ENCODE results near the gene PLA2R1. TPM values are rescaled to one million over a fixed set of nuclear protein-coding genes. Genes with fewer than 3 reads are reported as not detected.

The PLA2R1 gene
- total RNA-seq, 1 experiment from 2014 or later = 5.7 TPM

- intact Hi-C loops (cut with micrococcal nuclease; ENCODE audit: unreplicated experiment) = no loop called here
- BruUV-seq (replicated peaks) = no TSS peak
- H3K4me1 ChIP-seq (ENCODE audit: control insufficient read depth, insufficient read depth, low read length) = no peaks in the 10 kb centered on the region
- H3K4me3 ChIP-seq (ENCODE audit: low read depth in 2 of 2, low read length in 2 of 2) = no peak overlapping the region
- no peaks in the 10 kb centered on the region for H3K9me3 ChIP-seq (ENCODE audit: control insufficient read depth, insufficient read depth, low read depth, low read length)
- ATAC-seq = no peak
- no peaks in the 10 kb centered on the region; the same call in 1 of the 2 replicates for H3K27me3 ChIP-seq (ENCODE audit: control insufficient read depth, insufficient read depth, low read length)
- POLR2A ChIA-PET = no interaction called here
- in situ Hi-C loops (cut with HindIII; ENCODE audit: low pct_unique_long_range_greater_than_20kb, low sequenced_read_pairs) = no loop called here
- TF ChIP-seq CTCF (IDR thresholded peaks at IDR 0.05) (no peak), SIN3A (IDR thresholded peaks at IDR 0.05; ENCODE audit: borderline replicate concordance, insufficient read depth, low read depth, low read length) (no peak), POLR2AphosphoS5 (IDR thresholded peaks at IDR 0.05; ENCODE audit: low read depth, low read length) (no peak), TCF7L2 (IDR thresholded peaks at IDR 0.05; ENCODE audit: low read depth, low read length) (no peak), REST (IDR thresholded peaks at IDR 0.05; ENCODE audit: insufficient read depth in 1 of 2, low read depth in 2 of 2, low read length in 1 of 2) (no peak)
- no peak for DNase-seq (ENCODE audit: low read depth, low spot score)
- no peak overlapping the region for H3K27ac ChIP-seq (ENCODE audit: low read length)
- H3K36me3 ChIP-seq (ENCODE audit: control insufficient read depth, insufficient read depth, low read length) = no peaks in the 10 kb centered on the region
- CTCF ChIA-PET = no interaction called here
Observed at GRCh38 chr2:160015746-160016145, 46.7 kb downstream of the PLA2R1 start.

GRCh38 chr2:160014227-160014626 is 48.2 kb downstream of the PLA2R1 start:
- POLR2A ChIA-PET = interaction anchor here (0.7 kb wide), 1 partner anchor 40 kb away, joined by 3 read pairs; no protein-coding TSS in a partner anchor
- Histone ChIP-seq H3K4me3 (ENCODE audit: low read depth in 2 of 2, low read length in 2 of 2) (no peak overlapping the region), H3K36me3 (ENCODE audit: control insufficient read depth, insufficient read depth, low read length) (no peaks in the 10 kb centered on the region), H3K4me1 (ENCODE audit: control insufficient read depth, insufficient read depth, low read length) (no peaks in the 10 kb centered on the region), H3K27ac (ENCODE audit: low read length) (no peak overlapping the region), H3K27me3 (ENCODE audit: control insufficient read depth, insufficient read depth, low read length) (no peaks in the 10 kb centered on the region; the same call in 1 of the 2 replicates), H3K9me3 (ENCODE audit: control insufficient read depth, insufficient read depth, low read depth, low read length) (no peaks in the 10 kb centered on the region)
- intact Hi-C loops (cut with micrococcal nuclease; ENCODE audit: unreplicated experiment) (no loop called here), in situ Hi-C loops (cut with HindIII; ENCODE audit: low pct_unique_long_range_greater_than_20kb, low sequenced_read_pairs) (no loop called here)
- ATAC-seq = no peak; the same call in 1 of the 2 replicates
- no TSS peak for BruUV-seq (replicated peaks)
- TF ChIP-seq SIN3A (IDR thresholded peaks at IDR 0.05; ENCODE audit: borderline replicate concordance, insufficient read depth, low read depth, low read length) (no peak), POLR2AphosphoS5 (IDR thresholded peaks at IDR 0.05; ENCODE audit: low read depth, low read length) (no peak), REST (IDR thresholded peaks at IDR 0.05; ENCODE audit: insufficient read depth in 1 of 2, low read depth in 2 of 2, low read length in 1 of 2) (no peak), TCF7L2 (IDR thresholded peaks at IDR 0.05; ENCODE audit: low read depth, low read length) (no peak), CTCF (IDR thresholded peaks at IDR 0.05) (no peak)
- no peak for DNase-seq (ENCODE audit: low read depth, low spot score)
- CTCF ChIA-PET = no interaction called here

Measured in Panc1 (cell line).